Adrenal gland (tissue), 5 donors: ENCODE results near the gene NOX4.
"Not testable (repeated sequence)": the region's sequence is repeated elsewhere in the genome, so short reads cannot be mapped to it uniquely, and the experiment has no call there.

Source experiments
- POLR2A ChIP-seq, 2 donors: fragments of 450-650 bp; IDR thresholded peaks; one replicate each; pipeline ENCODE4 v1.6.1; 2017; ENCODE audit warnings: antibody characterized with exemption in 2 of 2, mild to moderate bottlenecking in 2 of 2, moderate library complexity in 1 of 2
- TF ChIP-seq, protein P1 (sequence below), 6 experiments: fragments of 450-650 bp in 4 of 6; fragments of 200-600 bp in 2 of 6; sonication (generic) in 1 of 6; IDR thresholded peaks; 1 replicate in 5 of 6; 2 replicates in 1 of 6; pipeline versions ENCODE4 v1.5.1 to v1.8.0; 2016 to 2021; ENCODE audit warnings: antibody characterized with exemption in 6 of 6, mild to moderate bottlenecking in 2 of 6, moderate library complexity in 1 of 6
- donor health status: DM: no; HTN: no; CAD: no.

DNA sequence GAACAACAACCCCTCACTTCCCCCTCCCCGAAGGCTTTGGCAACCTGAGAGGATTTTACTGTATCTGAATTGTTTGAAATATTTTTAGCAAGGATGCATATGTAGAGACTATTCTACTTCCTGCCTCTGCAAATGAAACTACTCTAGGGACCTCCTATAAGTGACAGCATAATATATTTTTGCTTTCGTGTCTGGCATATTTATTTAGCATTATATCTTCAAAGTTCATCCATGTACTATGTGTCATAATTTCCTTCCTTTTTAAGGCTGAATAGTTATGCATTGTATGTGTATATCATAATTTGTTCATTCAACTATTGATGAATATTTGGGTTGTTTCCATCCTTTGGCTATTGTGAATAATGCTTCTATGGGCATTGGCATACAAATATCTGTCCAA lies 153.1 kb downstream of the NOX4 start:
- TF ChIP-seq, protein P1, sequence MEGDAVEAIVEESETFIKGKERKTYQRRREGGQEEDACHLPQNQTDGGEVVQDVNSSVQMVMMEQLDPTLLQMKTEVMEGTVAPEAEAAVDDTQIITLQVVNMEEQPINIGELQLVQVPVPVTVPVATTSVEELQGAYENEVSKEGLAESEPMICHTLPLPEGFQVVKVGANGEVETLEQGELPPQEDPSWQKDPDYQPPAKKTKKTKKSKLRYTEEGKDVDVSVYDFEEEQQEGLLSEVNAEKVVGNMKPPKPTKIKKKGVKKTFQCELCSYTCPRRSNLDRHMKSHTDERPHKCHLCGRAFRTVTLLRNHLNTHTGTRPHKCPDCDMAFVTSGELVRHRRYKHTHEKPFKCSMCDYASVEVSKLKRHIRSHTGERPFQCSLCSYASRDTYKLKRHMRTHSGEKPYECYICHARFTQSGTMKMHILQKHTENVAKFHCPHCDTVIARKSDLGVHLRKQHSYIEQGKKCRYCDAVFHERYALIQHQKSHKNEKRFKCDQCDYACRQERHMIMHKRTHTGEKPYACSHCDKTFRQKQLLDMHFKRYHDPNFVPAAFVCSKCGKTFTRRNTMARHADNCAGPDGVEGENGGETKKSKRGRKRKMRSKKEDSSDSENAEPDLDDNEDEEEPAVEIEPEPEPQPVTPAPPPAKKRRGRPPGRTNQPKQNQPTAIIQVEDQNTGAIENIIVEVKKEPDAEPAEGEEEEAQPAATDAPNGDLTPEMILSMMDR (IDR thresholded peaks at IDR 0.05), result not testable (repeated sequence)
- TF ChIP-seq POLR2A (IDR thresholded peaks at IDR 0.05), result not testable (repeated sequence)
